Mesodermal cell (in vitro differentiated cells): ENCODE data around the gene GYG2.
"Not testable (repeated sequence)": the region's sequence is repeated elsewhere in the genome, so short reads cannot be mapped to it uniquely, and the experiment has no call there.

Source experiments
- H3K27ac ChIP-seq: 2 replicates; pipeline ENCODE4 v1.7.0; 2013; ENCODE audit warnings: mild to moderate bottlenecking, low read depth, low read length, moderate library complexity; ENCODE audit not compliant: severe bottlenecking
- H3K36me3 ChIP-seq: 2 replicates; pipeline ENCODE4 v1.7.1; 2013; ENCODE audit warnings: mild to moderate bottlenecking, low read length, moderate library complexity; ENCODE audit not compliant: control insufficient read depth, insufficient read depth
- H3K4me1 ChIP-seq: one replicate; pipeline ENCODE4 v1.7.1; 2013; ENCODE audit warnings: mild to moderate bottlenecking, low read length; ENCODE audit not compliant: insufficient read depth, control insufficient read depth, poor library complexity, severe bottlenecking
- H3K4me3 ChIP-seq: 2 replicates; pipeline ENCODE4 v1.7.0; 2013; ENCODE audit warnings: low read length, control low read depth, mild to moderate bottlenecking; ENCODE audit not compliant: insufficient read depth, poor library complexity, severe bottlenecking; ENCODE audit errors: extremely low read depth
- H3K9me3 ChIP-seq: 2 replicates; pipeline ENCODE4 v1.7.1; 2013; ENCODE audit warnings: mild to moderate bottlenecking, low read length, moderate library complexity; ENCODE audit not compliant: control insufficient read depth
- WGBS, 2 experiments: methylation state at CpG; one replicate each; pipeline ENCODE4 v1.1.5; 2013; ENCODE audit warnings: missing lambda C conversion rate in 2 of 2; ENCODE audit not compliant: insufficient coverage in 2 of 2; 5-methylcytosine and 5-hydroxymethylcytosine counted together

Gene GYG2

DNA sequence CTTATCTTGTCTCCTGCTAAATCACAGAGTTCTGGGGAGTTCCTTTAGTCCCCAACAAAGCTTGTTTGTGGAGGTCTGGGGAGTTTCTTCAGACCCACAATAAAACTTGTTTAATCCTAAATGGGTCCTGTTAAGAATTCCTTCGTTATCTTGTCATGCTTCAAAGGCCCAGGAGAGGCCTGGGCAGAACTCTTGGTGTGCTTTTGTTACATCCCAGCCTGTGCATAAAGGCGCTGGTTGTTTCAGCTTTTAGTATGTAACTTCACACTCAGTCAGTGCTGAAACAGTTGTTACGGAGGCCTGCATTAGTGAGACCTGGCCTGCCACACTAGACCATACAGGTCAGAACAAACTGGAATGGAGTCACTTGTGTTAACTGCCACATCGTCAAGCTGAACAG is 97.5 kb downstream of the GYG2 start:
- not testable (repeated sequence) for H3K36me3 ChIP-seq, H3K4me3 ChIP-seq, H3K9me3 ChIP-seq, H3K4me1 ChIP-seq
- WGBS, 2 experiments = 100% methylated on average over 1 of the region's 4 CpGs
- peak overlapping the region; percentile 45 for H3K27ac ChIP-seq

DNA sequence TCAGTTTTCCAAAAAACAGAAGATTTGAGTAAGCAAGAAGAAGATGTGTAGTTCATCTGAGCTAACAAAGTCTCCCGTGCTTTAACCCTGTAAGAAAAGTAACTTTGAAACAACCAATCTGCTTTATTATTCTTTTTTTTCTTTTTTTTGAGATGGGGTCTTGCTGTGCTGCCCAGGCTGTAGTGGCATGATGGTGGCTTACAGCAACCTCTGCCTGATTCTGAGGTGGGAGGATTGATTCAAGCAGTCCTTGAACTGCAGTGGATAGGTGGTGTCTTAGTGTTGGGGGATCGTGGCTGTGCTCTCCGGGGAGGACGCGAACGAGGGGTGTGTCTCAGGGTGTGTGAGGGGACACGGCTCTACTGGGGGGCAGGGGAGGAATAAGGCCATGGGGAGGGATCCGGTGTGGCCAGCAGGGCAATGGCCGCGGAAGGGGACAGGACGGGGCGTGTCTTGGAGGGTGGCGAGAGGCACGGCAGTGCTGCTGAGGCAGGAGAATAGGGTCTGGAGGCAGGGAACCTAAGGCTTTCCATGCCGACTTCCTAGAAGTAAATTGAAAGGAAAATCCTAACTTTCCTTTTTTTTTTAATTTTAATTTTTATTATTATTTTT is 98.0 kb downstream of the GYG2 start:
- WGBS, 2 experiments = no CpG with 5 or more reads among the region's 15 CpGs
- no peak overlapping the region for H3K4me3 ChIP-seq
- peak overlapping the region; percentile 45 for H3K27ac ChIP-seq
- no peaks in the 10 kb centered on the region for H3K9me3 ChIP-seq
- no peaks in the 10 kb centered on the region for H3K36me3 ChIP-seq
- H3K4me1 ChIP-seq = no peaks in the 10 kb centered on the region

DNA sequence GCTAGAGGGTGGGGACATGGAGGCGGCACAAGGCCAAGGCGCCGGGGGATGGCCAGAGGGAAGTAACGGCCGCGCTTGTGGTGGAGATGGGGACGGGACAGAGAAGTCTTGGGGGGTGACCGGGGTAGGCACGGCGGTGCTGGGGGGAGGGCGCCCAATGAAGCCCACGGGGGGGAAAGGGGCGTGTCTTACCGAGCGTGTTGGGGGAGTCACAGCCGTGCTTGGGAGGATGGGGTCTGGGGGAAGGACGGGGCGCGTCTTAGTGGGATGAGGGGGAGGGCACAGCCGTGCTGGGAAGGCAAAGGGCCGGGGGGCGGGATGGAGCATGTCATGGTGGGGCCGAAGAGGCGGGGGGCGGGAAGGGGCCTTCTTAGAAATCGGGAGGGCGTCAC is 99.5 kb downstream of the GYG2 start:
- Histone ChIP-seq H3K4me1 (no peaks in the 10 kb centered on the region), H3K36me3 (no peaks in the 10 kb centered on the region), H3K27ac (peak overlapping the region; percentile 97), H3K4me3 (peak overlapping the region; percentile 42), H3K9me3 (no peaks in the 10 kb centered on the region)
- WGBS, 2 experiments = 0% methylated on average over 1 of the region's 27 CpGs; no CpG with 5 or more reads in 1 of the 2 experiments

DNA sequence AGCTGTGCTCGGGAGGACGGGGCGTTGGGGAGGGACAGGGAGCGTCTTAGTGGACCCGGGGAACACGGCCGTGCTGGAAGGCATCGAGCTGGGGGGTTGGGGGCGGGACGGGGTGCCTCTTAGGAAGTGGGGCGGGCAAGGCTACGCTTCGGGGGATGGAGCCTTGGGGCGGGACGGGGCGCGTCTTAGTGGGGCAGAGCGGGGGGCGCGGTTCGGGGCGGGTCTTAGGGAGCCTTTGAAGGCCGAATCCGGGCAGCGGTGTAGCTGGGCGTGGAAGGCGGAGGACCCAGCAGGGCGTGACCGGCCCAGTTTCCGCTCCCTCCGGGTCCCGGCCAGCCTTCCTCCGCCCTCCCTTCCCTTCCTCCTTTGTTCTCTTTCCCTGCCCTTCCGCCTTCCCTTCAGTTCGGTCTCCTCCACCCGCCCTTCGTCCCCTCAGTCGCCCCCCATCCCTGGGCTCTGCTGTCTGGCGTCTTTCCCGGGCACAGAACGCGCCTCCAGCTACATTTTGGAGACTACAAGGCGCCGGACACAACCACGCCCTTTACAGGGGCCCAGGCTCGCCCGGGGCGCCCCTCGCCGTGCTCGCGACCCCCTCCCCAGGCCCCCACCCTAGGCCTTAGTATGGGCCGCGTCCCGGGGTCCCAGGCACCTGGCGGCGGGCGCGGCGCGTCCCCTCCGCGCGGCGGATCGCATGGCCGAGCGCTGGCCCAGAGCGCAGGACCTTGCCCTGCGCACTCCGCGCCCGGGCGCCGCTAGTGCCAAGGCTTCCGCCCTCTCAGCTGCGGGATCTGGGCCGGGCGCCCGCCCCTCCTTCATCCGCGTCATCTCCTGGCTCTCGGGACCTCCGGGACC is 100.1 kb downstream of the GYG2 start, which contains the start of gene ARSD:
ARSD (minus strand) TSS at position 757 of the 852 bp plus-strand sequence; CDS start at position 693, 64 bp downstream.
- Histone ChIP-seq H3K4me1 (no peaks in the 10 kb centered on the region), H3K36me3 (no peaks in the 10 kb centered on the region), H3K27ac (peak within 1 kb of the TSS; percentile 97), H3K9me3 (no peaks in the 10 kb centered on the region), H3K4me3 (peak within 1 kb of the TSS; percentile 42)
- WGBS, 2 experiments = 0 to 1% methylated on average over 4 to 27 of the region's 84 CpGs

DNA sequence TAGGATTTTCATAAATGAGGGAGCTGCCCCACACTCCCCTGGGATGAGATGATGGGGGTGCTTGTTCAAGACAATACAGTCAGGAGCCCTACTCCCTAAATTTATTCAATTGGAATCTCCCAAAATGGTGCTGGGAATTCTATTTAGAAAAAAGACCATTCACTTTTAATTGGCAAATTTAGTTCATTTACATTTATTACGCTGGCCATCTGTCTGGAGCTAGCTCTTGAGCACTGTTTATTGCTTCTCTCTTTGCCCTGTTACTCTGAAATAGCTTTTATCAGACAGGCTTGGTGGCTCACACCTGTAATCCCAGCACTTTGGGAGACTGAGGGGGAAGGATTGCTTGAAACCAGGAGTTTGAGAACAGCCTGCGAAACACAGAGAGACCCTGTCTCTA is 102.4 kb downstream of the GYG2 start:
- Histone ChIP-seq H3K27ac (no peak overlapping the region), H3K9me3 (no peaks in the 10 kb centered on the region), H3K4me1 (no peaks in the 10 kb centered on the region), H3K4me3 (no peak overlapping the region), H3K36me3 (no peaks in the 10 kb centered on the region)
- WGBS, 2 experiments = no CpG with 5 or more reads among the region's 2 CpGs

DNA sequence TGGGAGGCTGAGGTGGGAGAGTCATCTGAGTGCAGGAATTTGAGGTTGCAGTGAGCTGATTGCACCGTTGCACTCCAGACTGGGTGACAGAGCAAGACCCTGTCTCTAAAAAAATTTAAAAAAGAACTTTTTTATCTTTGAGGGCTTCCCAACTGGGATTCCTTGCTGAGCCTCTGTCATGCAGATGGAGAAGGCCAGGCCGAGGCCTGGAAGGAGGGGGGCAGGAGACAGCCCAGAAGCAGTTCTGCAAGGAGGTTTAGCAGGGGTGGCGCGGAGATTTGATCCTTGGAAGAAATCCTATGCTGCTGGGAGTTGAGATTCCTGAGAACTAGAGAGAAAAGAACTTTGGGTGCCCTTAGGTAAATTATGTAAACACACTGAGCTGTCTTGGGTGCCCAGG is 102.9 kb downstream of the GYG2 start:
- 13 to 67% methylated on average over 1 to 3 of the region's 4 CpGs for WGBS, 2 experiments
- H3K9me3 ChIP-seq = no peaks in the 10 kb centered on the region
- H3K27ac ChIP-seq = no peak overlapping the region
- no peaks in the 10 kb centered on the region for H3K36me3 ChIP-seq
- H3K4me3 ChIP-seq = no peak overlapping the region
- H3K4me1 ChIP-seq = no peaks in the 10 kb centered on the region
